NCI-H446 treated with DMSO at 0.1 percent for 48 hours (cell line): Measurements from ENCODE around the gene CELA3B.
"Not testable (repeated sequence)": the region's sequence is repeated elsewhere in the genome, so short reads cannot be mapped to it uniquely, and the experiment has no call there.

Experiments
- DNase-seq: peaks from one replicate; lab custom pipeline; 2025; lab: John Stamatoyannopoulos, UW

CELA3B gene

DNA sequence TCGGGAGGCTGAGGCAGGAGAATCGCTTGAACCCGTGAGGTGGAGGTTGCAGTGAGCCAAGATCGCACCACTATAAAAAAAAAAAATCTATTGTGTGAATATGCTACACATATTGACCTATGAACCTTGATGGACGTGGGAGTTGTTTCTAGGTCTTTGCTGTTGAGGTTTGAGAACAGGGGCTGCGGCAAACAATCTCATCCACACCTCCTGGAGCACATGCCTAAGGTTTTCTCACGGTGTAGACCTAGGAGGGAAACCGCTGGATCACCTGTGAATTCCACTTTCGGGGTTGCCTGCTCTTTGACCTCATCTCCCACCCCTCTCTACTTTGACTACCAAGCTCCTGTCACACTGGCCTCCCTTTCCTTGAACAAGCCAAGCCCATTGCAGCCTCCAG, 1.5 kb upstream of the CELA3B start:
- not testable (repeated sequence) for DNase-seq

- DNase-seq, result not testable (repeated sequence)
Observed at GRCh38 chr1:21978209-21978608, 1.4 kb downstream of the CELA3B start.

- DNase-seq, result not testable (repeated sequence)
Observed at GRCh38 chr1:21980515-21981220, 3.8 kb downstream of the CELA3B start.

GRCh38 chr1:21981253-21981652, 4.4 kb downstream of the CELA3B start:
- not testable (repeated sequence) for DNase-seq

- DNase-seq, result not testable (repeated sequence)
Observed at GRCh38 chr1:21982122-21982521, 5.3 kb downstream of the CELA3B start.

- not testable (repeated sequence) for DNase-seq
Observed at GRCh38 chr1:21983539-21983938, 6.7 kb downstream of the CELA3B start.

GRCh38 chr1:21985893-21986292, 9.1 kb downstream of the CELA3B start:
- DNase-seq, result not testable (repeated sequence)

- not testable (repeated sequence) for DNase-seq
Observed at GRCh38 chr1:21986386-21986785, 9.6 kb downstream of the CELA3B start.

- DNase-seq, result not testable (repeated sequence)
Observed at GRCh38 chr1:21989672-21990393, 13.0 kb downstream of the CELA3B start.

GRCh38 chr1:21992186-21992585, 15.4 kb downstream of the CELA3B start:
- not testable (repeated sequence) for DNase-seq

- not testable (repeated sequence) for DNase-seq
Observed at GRCh38 chr1:21994716-21995115, 17.9 kb downstream of the CELA3B start.

DNA sequence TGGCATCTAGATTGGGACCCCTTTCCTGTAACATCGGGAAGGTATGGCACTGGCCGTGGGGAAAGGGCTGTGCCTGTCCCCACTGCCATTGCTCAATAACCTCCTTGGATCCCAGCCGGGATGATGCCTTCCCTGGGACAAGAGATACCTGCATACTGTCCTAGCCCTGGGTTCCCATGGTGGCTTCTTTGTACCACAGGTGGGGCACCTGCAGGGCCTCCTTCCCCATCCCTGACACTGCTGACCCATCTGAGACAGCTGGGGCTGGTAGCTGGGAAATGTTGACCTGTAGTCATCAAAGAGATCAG, 19.8 kb downstream of the CELA3B start:
- DNase-seq, result not testable (repeated sequence)

DNA sequence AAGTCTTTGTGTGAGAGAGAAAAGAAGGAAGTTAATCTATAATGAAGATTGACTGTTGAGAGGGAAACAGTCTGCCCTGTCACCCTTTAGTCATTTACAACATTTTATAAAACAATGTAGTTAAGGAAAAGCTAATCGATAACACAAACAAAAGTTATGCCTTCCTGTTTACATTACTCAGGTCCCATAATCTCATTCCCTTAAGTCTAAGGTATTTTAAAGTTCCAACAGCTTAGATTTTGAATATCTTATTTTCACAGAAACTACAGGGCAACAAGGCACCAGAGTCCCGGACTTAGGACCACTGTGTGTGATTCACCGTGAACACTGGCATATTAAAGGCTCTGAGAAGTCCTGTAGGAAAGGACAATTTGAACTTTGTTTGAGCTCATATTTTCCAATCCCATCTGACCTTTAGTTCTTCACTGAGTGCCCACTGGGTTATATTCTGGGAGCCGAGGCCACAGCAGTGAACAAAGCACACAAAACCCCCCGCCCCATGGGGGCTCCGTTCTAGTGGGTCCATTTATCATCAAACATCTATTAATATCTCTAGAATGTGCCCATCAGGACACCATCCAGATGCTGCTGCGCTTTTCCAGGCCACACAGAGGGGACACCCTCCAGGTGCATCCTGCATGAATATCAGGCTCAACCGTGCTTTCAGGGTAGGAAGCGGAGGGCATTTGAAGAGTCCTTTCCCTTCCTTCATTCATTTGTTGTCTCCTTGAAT, 21.2 kb downstream of the CELA3B start:
- not testable (repeated sequence) for DNase-seq

- not testable (repeated sequence) for DNase-seq
Observed at GRCh38 chr1:21998624-21999294, 21.9 kb downstream of the CELA3B start.

- DNase-seq, result not testable (repeated sequence)
Observed at GRCh38 chr1:21999645-22000044, 22.8 kb downstream of the CELA3B start.

GRCh38 chr1:22001409-22001808, 24.6 kb downstream of the CELA3B start, which contains the start of gene CELA3A:
Gene CELA3A (plus strand): TSS chr1:22001657. CDS start chr1:22001675, 18 bp downstream.
- DNase-seq, result no peak

- not testable (repeated sequence) for DNase-seq
Observed at GRCh38 chr1:22002461-22002860, 25.6 kb downstream of the CELA3B start.

DNA sequence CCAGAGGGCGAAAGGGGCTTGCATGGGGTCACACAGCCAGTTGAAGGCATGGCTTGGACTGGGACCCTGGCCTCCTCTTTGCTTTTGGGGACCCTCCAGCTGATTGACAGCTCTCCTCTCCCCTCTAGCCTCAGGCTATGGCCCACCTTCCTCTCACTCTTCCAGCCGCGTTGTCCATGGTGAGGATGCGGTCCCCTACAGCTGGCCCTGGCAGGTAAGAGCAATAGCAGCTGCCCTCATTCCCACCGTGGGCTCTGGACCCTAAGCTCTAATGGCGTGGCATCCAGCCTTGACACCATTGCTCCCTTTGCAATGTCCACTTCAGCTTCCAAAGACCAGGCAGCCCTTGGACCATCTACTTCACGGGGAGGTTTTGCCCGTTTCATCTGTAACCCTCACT, 26.1 kb downstream of the CELA3B start:
- DNase-seq, result not testable (repeated sequence)

GRCh38 chr1:22003959-22004358, 27.1 kb downstream of the CELA3B start:
- DNase-seq, result not testable (repeated sequence)

DNA sequence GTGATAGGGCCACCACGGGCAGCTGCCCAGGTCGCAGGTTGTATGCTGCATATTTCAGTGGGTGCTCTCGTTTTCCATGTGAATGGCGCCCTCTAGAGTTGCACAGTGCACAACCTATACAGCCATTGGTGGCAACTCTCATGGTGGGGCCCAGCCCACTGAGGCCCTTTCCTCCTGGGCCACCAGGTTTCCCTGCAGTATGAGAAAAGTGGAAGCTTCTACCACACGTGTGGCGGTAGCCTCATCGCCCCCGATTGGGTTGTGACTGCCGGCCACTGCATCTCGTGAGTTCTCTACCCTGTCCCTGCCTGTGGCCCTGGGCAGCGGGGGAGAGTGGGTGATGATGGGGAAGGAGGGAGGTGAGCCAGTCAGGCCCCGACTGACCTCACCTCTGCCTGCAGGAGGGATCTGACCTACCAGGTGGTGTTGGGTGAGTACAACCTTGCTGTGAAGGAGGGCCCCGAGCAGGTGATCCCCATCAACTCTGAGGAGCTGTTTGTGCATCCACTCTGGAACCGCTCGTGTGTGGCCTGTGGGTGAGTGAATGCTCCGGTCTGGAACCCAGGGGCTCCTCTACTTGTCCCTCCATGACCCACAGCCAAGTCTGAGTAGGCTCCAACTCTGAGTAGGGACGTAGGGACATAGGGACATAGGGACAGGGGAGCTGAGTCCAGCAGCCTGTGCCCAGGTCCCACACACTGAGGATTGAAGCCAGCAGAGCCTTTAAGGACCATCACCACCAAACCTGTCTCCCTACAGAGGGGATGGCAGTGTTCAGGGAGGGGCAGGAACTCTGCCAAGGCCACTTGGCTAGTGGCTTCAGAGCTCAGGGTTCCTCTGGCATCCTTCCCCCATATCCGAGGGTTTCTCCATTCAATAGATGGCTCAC, 28.7 kb downstream of the CELA3B start:
- DNase-seq, result not testable (repeated sequence)

GRCh38 chr1:22006736-22007135, 29.9 kb downstream of the CELA3B start:
- DNase-seq, result not testable (repeated sequence)
